Putamen (tissue), 1 donor: ENCODE measurements around the gene ATP9A.

ENCODE experiments used
- DNase-seq: peaks from one replicate; pipeline ENCODE4 v3.0.0-alpha.2; 2016; ENCODE audit warnings: low spot score

Gene ATP9A

DNA sequence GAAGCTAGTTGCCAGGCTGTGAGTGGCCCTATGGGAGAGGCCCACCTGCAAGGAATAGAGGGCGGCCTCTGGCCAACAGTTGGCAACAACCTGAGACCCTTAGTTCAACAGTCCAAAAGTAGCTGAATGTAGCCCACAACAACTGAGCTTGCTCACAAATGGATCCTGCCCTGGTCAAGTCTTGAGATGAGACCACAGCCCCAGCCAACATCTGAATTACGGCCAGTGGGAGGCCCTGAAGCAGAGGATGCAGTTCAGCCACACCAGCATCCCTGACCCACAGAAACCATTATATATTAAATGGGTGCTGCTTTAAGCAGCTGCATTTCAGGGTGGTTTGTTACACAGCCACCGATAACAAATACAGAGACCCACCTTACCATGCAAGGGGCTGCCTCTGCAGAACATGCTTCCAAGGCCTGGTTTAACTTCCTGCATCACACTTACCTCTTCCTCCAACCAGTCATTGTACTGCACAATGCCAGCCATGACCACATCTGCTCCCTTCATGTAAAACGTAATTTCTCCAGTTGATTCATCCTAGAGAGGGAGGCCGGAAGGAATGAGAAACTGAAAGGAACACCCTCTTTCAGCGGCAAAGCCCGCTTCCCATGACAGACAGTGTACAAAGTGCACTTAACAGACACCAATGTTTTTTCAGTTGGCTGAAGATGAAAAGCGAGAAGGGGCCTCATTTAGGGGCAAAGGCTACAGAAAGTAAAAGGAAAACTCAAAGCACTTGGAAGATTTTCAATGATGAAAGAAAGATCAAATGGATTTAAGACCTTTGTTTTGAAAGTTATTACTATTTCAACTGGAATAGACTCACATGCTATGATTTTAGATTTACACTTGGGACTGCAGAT is 139.4 kb downstream of the ATP9A start:
- no peak for DNase-seq

DNA sequence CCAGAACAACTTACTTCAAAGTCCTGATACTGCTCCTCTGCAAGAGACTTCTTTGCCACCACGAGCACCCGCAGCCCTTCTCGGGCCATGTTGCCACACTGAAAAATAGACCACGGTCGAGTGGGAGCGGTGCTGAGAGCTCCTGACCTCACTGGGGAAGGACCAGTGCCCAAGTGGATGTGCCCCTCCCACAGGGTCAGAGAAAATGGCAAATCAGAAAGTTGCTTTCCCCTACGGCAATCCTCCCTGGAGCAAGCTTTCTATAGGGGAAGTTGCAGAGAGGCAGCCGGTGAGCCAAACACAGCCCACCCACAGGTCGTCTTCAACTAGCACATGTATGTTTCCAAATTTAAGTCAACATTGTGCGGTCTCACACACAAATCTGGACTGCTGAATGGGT is 140.6 kb downstream of the ATP9A start:
- DNase-seq, result no peak

DNA sequence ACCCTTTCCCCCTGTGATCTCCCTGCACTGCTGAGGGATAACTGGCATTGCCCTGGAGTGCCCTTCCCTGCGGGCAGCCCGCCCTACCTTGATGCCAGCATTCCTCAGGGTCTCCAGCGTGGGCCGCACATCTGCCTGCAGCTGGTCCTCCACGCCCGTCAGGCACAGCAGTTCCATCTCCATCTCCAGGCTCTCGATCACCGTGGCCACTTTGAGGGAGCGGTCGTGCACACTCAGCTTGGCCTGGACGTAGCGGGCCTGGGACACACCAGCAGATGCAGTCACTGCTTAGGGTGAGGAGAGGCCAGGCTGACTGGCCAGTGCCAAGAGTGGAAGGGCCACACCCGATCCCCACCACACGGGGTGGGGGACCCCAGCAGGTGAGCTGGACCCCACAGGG is 143.1 kb downstream of the ATP9A start:
- no peak for DNase-seq

DNA sequence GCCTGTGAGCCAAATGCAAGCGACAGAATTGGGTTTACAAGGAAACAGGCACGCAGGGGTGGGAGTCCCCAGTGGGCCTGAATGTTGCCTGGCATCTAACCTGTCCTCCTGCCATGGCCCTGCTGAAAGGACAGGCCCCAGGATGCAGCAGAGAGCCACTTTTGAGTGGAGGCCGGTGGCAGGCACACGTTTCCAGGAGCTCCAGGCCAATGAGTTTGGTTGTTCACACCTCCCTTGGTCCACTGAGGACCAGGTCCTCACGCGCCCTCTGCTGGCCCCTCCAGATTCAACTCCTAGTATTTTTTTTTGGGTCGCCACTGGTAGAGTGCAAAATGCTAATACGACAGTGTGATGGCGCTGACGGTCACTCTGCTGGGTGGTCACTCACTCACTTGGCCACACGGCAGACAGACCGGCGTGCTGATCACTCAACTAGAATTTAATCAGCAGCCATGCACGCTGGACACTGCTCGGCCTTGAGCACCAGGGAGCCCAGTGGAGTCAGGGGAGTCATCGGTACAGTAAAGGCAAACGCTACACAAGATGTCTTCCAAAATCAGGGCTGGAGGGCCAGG is 143.9 kb downstream of the ATP9A start:
- no peak for DNase-seq

DNA sequence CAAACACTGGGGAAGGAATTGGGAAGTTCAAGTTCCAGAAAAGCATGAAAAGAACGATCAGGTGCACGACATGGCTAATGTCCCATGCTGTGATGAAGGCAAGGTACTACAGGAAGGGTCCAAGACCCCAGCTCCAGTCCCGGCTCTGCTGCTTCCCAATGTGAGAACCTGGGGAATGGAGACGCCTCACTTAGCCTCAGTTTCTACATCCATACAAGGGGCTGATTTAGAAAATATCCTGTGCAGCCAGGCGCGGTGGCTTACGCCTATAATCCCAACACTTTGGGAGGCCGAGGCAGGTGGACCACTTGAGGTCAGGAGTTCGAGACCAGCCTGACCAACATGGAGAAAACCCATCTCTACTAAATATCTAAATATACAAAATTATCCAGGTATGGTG is 144.9 kb downstream of the ATP9A start:
- no peak for DNase-seq

DNA sequence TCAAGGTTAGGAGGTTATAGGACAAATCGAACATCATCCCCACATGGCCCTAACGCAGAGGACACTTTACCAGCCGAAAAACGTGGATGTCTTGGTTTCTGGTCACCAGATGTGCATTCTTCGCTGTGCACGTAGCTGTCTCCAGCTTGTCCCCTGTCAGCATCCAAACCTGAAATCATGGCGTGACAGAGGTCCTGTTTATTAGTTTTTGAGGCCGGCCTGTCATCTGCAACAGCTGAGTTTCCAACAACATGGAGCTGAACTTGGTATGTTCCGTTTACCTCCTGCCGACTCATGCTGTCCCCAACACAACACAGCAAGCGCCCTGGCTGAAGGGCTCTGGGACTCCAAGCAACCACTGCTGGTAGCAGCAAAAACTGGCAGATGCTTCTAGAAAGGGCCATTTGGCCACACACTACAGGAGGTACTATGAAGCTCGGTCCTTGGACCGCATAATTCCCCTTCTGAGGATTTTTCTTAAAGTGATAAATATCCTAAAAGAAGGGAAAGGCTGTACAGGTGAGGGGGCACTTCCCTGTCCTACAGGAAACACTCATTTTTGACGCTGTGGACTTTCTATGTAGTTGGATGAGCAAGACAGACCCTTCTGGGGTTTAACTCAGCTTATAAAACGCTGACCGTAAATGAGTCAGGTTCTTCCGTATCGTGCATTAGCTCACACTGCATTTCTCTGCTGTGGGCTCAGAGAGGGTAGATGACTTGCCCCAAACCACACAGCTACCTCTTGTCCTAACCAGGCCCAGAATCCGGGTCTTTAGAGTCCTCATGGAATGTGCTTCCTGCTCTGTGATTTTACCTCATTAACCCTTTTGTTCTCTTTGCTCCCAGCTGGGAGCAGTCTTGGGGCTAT is 146.0 kb downstream of the ATP9A start:
- DNase-seq, result no peak

DNA sequence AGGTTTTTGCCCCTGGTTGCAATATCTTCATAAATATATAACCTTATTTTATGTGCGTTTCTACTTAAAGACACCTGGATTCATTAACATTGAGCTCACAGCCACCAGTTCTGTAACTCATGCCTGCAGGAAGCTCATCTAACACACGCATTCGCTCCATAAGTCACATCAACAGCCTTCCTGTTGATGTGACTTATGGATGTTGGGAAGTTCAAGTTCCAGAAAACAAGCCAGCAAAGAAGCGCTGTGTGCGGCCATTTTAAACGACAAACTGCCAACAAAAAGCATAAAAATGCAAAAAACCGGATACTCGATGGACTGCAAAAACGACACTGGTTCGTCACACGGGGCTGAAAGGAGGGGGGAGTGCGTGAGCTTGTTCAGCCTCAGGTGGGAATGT is 147.8 kb downstream of the ATP9A start:
- DNase-seq, result no peak

DNA sequence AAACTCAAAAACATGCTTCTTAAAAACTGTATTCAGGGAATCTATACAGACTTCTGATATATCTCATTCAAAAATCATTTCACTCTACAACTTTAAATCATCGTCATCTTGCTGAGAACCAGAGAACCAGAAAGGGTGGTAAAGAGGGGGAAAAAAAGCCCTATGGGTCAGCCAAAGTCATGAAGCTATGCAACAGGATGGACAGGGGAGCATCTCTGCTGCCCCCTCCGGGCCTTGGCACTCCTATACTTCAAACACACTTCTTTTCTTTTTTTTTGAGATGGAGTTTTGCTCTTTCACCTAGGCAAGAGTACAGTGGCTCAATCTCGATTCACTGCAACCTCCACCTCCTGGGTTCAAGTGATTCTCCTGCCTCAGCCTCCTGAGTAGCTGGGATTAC is 152.1 kb downstream of the ATP9A start:
- DNase-seq, result no peak

DNA sequence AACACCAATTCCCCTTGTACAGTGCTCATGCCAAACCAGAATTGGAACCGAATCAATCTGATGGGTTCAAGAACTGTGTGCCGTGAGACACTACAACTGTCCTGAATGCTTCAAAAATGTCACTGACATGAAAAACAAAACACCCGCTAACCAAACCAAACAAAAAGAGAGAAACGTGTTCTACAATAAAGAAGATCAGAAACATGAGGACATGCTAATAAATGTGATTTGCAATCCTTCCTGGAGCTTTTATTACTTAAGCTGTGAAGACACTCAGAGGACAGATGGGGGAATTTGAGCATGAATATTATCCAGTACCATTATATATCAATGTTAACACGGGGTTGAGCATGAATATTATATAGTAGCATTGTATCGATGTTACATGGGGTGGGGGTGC is 153.5 kb downstream of the ATP9A start:
- DNase-seq, result no peak

DNA sequence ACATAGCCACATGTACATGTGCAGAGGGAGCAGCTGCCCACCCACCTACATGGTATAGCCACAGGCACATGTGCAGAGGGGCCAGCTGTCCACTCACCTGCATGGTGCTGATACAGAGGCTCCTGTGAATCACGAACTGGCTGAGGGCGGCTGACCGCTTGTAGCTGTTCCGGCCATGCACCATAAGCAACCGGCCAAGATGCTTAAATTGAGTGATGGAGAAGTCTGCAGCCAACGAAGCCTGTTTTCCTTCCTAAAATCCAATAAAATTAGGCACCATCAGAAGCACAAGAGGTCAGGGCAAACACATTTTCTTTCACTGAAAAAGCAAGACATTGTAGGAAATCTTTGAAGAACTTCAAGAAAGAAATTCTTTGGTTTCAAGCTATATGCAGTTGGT is 154.6 kb downstream of the ATP9A start:
- no peak for DNase-seq

DNA sequence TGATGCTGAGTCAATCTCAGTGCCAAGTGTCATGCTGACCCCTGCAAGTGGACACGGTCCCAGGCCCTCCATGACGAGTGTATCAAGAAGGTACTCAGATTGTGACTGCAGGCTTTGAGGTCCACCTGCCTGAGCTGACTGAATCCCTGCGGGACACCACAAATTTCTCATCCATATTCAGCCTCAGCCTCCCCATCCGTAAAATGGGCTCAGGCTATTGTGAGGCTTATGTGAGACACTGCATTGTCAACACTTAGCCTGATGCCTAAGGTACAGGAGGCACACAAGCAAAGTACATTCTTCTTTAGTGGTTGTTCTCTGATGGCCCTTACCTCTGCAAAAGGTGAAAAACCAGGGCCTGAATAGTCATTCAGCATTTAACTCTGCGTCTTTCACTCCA is 155.3 kb downstream of the ATP9A start:
- no peak for DNase-seq

DNA sequence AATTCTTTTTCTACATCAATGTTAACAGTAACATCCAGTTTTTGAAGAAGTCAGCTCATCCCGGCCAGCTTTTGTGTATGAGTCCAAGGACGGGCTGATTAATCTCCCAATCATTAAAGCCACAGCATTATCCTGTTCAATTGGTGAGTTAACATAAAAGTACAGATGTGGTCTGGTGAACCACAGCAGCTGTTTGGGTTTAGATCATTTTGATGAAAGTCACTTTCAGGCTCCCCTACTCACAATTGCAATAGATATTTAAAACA is 156.6 kb downstream of the ATP9A start:
- DNase-seq, result no peak

DNA sequence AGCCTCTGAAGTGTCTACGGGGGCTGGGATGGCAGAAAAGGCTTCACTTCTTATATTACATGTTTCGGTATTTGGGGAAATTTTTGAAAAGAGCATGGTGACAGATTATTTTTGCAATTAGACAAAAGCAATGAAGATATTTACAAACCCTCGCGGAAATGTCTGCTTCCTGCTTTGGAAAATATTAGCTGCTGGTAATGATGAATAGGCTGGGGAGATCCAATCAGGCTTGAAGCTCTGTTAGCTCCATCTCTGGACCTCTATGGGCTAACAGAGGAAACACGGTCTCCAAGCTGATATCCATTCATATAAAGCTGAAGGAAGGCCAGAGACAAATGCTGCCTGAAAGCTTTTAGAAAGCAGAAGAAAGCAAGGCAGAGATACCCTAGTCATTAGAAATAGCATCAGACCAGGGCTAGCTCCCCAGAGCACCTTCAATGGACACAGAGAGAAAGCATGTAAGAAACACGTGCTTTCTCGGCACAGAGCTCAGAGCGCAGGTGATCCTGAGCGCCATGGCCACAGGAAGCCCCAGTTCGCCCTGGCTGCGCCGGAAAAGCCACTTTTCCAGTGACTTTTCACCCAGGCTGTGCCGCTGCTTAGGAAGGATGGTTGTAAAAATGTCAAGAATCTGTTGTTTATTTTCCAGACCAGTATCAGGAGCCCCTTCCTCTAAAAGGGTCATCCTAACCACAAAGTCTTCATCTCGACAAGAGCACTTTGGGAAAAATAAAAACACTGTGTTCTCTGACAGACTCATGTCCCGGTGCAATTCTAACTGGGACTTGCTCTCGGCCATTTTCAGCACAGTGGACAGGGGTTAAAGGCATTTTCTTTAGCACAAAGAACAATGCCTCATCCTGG is 157.2 kb downstream of the ATP9A start:
- DNase-seq, result no peak

DNA sequence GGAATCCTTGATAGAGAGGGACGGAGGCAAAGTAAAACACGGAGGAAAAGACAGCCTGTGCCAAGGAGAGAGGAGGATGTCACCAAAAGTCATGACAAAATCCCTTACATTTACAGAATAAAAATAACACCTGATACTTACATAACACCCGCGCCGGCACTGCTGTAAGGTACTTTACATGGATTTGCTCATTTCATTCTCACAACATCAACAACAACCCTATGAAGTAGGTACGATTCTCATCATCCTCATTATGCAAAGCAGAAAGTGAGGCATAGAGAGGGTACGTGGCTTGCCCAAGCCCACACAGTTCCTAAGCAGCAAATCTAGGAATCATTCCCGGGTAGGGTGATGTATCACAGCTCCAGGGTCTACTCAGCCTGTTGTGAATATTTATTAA is 158.1 kb downstream of the ATP9A start:
- peak; percentile 74 for DNase-seq

DNA sequence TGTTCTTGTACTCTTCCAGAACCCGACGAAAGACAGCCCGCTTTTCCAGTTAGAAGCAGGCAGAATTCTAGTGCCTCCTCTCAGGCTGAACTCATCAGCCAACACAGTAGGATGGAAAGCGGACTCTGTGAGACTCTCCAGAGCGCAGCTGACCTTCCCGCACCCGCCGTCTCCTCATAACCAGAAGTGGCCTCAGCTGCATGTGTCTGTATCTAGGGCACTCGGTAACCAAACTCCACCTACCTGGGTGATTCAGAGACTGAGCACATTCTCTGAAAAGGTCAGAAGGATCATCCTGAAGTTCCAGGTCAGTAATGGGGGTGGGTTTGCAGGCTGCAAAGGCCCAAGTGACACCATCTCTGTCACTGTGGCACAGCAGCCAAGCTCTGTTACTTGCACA is 158.9 kb downstream of the ATP9A start:
- DNase-seq, result no peak

DNA sequence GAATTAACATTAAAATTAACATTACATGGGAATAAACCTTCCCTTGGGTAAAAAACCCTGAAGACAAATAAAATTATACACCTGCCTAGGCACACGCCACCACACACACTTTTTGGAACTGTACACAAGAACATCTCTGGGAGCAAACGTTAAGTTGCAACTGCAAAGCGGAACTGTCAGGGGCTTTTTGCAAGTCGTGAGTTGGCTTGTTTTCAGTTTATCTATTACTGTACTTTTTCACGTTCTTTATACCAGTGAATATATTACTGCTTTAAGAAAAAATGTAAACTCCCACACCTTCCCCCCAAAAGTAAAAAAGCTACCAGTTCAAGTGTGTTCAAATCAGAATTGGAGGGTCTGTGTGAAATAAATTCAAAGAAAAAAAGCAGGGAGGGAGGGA is 160.1 kb downstream of the ATP9A start:
- no peak for DNase-seq

DNA sequence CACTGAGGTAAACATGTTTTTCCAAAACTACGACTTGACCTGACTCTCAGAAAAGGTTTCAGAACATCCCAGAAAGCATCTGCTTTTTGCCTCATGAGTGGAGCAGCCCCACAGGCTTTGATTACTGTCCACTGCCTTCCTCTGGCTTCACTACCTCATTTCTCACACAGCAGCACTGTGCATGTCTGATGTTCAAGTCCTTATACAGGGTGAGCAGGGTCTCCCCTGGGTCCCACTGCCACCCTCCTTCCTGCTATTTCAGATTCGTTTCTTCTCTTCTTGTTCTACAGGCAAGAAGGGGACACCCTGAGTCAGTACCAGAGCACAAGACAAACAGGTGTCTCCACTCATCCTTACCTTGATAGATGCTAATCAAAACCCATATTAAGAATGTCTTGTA is 161.0 kb downstream of the ATP9A start:
- no peak for DNase-seq

DNA sequence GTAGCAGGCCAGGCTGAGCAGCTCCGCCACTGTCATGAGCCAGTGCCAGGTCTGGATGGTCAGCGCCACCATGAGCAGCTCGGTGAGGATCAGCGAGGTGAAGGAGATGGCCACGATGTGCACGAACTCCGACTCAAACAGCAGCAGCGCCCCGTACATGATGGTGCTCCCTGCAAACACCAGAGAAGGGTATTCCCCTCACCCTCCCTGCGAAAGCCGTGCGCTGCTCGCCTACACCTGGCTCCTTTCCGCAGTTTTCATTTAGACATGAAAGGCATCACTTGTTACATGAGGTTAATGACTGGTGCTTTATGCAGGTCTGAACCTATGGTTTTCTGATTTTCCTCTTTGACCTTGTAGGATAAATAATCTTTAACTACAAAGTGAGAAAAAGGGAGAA is 163.3 kb downstream of the ATP9A start:
- no peak for DNase-seq

DNA sequence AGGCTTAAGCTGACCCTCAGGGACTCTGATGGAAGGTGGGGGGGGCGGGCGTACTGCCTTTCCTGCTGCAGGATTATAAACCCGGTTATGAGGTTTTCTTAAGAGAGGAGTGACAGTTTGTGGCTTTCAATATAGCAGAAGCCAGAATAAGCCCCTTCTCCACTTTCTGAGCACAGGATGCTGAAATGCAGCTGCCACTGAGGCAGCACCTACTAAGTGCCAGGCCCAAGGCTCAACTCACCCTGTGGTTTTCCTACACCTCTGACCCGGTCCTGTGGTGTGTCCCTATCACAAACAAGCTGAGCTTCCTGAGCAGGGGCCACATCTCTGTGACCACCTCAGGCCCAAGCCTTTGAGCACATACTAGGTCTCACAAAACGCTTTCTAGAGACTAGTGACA is 166.1 kb downstream of the ATP9A start:
- no peak for DNase-seq

DNA sequence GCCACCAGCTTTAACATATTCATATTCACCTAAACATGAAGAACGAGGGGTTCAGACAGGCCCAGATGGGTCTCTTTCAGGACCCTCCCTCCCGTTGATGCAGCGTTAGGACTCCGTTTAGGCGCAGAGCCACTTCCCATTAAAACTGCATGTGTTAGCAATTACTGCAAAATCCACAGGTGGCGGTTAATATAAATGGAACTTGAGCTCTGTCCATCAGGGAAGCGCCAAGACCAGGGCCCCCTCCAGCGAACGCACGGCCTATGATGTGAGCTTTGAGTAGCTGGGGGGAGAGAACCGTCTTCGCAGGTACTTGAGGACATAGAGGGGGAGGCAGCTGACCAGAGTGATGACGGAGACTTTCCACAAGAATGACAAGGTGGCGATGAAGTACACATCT is 167.2 kb downstream of the ATP9A start:
- no peak for DNase-seq

DNA sequence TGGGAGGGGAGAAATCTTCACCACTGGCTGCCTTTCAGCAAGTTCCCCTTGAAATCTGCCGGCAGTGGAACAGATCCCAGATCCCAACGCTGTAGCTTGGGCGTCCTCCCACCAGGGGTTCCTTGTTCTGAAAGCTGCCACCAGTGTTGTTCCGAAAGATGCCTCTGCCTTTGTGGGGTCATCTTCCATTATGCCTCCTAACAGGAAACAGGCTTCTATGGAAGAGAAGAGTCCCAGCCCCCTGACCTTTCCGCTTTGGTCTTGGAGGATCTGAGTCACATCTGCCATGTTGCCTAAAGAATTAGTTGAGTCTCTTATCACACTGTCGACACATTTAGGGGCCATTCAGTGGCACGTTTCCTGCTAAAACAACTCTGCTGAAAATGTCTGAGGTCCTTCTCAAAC is 168.2 kb downstream of the ATP9A start:
- no peak for DNase-seq

DNA sequence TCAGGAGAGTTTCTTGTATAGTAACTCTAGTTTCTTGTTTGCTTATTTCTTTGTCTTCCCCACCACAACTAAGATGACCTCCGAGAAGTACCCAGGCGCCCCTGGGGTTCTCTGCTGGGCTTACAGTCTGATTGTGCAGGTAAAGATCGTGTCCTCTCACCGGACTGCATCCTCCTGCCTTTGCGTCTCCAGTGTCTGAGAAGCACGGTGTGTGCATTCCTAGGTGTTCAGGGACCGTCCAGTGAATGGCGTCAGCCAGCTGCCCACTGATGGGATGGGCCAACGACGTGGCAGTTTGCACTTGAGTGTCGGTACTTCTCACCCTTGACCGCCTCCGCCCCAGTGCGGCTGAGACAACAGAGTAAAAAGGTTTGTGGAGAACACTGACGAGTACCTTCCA is 169.6 kb downstream of the ATP9A start:
- no peak for DNase-seq
